GM21360 (cell line): Measurements from ENCODE around the gene RGL2.

Source experiments
- ATAC-seq: cut with Tn5 transposase; IDR thresholded peaks from one replicate; pipeline ENCODE4 v1.9.1; 2021; ENCODE audit warnings: mild to moderate bottlenecking, moderate library complexity; ENCODE audit not compliant: unreplicated experiment

Gene RGL2

DNA sequence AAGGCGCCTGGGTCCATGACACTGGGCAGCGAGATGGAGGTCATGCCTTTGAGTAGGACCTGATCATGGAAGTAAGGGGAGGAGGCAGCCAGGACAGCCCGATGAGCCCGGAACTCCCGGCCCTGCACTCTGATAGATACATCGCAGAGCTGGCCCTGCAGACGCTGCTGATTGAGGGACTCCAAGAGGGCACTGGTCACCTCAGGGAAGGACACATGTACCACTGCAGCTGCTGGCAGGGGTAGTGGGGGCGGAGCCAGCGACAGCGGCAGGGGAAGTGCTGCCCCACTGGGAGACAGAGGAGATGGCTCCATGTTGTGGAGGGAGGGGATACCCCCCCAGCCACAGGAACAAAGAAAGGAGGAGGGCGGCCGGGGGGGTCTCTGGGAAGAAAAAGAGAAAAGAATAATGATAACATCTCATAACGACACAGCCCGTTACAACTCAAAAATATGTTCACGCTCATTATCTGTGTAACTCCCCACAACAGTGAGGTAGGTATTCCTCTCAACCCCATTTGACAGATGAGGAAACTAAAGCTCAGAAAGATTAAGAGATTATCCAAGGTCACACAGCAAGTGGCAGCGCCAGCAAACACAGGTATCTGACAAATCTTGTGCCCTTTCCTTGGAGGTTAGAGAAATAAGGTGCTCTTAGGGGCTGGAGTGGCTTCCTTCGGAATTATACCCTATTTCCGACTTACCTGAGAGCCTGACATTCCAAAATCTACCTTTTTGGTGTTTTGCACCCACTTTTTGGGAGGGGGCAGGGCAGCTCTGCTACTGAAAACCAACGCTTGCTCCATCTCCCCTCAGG, 18.1 kb upstream of the RGL2 start:
- no peak for ATAC-seq

GRCh38 chr6:33315793-33316602, 17.3 kb upstream of the RGL2 start:
- ATAC-seq = no peak

DNA sequence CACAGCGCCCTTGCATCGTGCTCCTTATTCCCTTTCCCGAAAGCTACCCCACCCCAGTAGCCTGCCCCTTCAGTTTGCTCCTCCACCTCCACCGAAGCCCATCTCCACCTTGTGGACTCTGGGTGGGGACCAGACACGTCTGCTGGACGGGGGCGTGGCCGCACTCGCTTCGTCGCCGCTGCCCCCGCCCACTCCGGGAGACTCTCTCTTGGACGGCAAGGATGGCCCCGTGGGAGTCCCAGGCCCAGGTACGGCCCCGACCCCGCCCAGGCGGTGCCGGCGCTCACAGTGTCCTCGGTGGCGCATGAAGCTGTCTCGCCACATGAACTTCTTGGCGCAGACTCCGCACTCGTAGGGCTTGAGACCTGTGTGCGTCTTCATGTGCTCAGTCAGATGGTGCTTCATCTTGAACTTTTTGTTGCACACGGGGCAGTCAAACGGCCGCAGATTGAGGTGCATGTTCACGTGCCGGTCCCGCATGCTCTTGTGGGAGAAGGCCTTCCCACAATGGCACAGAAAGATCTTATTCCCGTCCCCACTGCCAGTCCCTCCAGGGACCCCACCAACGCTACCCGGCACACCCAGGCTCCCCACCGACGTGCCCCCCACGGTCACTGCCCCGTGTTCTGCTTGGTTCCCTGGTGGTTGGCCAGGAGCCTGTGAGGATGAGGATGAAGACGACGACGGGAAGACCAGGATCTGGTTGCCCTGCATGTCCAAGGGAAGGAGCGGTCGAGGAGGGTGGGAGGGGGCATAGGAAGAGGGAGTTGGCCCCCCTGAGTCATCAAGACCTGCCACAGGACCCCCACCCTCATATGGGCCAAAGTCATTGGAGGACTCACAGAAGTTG, 16.4 kb upstream of the RGL2 start:
- no peak for ATAC-seq

GRCh38 chr6:33314515-33314942, 15.8 kb upstream of the RGL2 start:
- no peak for ATAC-seq

DNA sequence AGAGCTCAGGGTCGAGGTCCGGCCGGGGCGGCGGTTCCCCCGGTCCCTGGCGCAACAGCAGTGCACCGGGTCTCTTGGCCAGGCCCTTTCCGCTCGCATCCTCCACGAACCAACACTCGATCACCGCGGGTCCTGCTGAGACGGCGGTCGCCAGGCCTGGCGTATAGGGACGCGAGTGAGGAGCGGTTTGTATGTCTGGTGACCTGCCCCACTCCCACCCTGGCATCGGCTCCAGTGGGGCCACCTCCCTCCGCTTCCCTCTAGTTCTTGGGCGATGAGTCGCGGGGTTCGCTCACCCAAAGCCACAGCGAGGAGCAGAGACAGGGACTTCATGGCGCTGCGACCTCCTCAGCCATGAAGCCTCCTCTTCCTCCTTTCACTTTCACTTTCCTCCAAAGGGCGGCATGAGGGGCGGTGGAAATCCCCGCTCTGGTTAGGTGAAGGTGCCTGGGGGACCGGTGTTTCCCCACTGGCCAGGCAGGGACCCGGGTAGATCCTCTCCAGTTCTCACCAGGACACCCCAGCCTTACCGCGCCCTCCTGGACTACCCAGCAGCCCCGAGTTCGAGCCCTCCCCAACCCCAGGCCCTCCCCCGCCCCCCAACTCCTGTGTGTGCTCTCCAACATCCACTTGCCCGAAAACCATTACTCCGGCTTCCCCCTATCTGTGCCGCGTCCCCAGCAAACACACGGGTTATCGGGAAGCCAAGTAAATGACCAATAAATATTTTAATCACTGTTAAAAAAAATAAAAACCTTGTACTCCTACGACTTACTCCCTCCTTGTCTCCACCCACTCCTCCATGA, 15.2 kb upstream of the RGL2 start, which contains the start of gene TAPBP:
Gene TAPBP, minus strand, starts transcription at position 370 of the 806 bp plus-strand sequence. Its CDS starts 37 bp downstream, at position 333.
- ATAC-seq = peak; percentile 38

DNA sequence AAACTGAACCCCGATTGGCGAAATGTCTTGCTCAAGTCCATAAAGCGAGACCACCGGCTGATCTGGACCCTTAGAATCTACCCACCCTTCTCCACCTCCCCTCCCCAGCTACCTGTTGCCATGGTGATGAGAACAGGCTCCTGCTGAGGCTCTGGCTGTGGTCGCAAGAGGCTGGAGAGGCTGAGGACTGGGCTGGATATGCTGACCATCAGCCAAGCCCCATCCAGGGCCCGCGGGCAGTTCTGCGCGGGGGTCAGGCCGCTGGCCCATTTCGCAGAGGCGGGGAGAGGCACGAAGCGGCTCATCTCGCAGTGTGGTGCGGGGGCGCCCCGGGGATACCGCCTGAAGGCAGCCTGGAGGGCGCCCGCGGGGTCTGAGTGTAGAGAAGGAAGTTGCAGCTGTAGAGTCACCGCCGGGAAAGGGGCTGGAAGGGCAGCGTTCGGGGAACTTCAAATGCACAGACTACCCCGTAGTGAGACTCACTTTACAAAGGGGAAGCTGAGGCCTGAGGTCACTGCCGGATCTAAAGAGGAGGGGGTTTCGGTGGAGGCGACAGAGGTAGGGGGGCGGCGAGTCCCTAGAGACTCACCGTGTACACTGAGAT, 14.5 kb upstream of the RGL2 start:
- ATAC-seq = peak; percentile 2

GRCh38 chr6:33312361-33313104, 13.8 kb upstream of the RGL2 start:
- ATAC-seq = no peak

DNA sequence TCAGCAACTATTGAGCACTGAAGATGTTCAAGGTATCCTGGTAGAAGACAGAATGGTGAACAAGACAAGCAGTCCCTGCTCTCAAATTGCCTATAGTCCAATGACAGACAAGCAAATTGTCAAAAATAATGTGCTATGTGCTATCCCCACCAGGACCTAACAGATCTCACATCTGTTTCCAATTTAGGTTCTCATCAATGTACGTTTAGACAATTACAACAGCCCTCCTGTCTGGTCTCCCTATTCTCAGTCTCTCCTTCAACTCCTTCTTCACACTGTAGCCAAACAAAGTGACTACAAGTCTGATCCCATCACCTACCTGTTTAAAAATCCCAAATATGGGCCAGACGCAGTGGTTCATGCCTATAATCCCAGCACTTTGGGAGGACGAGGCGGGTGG, 7.6 kb upstream of the RGL2 start:
- no peak for ATAC-seq

DNA sequence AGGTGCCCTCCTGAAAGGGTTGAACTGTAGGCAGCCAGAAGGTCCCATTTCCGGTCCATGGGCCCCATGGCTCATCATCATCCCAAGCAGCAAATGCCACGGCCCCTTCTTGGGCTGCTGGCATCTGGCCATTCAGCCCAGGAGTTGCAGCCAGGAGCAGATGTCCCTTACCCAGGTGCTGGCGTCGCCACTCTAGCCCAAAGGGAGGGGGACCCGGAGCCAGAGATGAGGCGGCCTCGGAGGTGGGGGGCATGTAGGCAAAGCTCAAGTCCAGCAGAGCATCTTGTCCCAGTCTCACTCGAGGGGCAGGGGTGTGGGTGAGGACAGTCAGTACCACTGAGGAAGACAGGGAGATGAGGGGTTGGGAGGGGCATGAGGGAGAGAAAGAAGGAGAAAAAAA, 6.3 kb upstream of the RGL2 start:
- no peak for ATAC-seq

DNA sequence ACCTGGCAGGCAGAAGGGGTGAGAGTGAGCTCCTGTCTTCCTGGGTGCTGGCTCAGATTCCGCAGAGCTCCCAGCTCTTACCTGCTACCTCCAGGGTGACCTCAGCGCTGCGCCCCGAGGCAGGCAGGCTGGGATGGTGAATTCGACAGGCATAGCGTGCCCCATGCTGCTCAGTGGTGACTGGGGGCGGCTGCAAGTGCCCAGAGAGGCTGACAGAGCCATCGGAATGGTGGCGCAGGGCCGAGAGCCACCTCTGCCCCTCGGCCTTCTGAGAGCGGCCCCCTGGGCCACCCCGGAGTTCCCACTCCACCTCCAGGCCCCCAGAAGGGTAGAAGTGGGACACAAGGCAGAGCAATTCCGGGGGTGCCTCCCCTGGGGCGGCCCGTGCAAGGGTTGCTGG, 5.5 kb upstream of the RGL2 start:
- ATAC-seq = no peak

- no peak for ATAC-seq
Observed at GRCh38 chr6:33301877-33302276, 3.1 kb upstream of the RGL2 start.

GRCh38 chr6:33299237-33299944, 649 bp upstream of the RGL2 start:
- peak; percentile 68 for ATAC-seq

DNA sequence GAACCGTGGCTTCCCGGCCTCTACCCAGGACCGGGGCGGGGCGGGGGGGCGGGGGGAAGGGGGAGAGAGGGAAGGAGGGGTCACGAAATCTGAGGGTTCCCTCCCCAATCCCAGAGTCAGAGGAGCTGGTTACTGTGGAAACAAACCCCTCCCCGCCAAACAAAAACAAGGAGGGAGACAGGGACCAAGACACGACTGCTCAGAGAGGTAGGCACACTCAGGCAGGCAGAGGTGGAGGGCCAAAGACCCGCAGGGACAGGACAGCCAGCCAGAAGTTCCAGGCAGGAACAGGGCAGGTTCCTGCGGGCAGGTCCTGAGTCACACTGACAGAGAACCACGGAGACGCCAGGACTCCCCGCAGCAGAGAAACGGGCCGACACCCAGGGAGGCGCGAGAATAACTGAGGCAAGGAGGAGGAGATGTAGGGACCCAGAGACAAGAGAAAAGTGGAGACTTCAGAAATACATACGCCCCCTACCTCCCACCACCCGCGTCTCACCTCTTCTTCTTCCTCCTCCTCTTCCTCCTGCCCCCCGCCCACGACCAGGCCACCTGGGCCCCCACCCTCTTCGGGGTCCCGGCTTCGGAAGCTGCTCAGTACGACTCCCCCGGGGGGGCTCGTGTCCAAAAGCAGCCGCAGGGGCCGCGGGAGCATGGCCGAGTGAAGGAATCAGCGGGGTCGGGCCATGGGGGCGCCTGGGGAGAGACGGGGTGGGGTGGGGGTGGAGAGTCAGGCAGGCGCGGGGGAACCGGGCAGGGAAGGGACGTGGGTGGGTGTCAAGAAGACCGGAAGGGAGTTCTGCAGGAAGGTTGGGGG, 578 bp downstream of the RGL2 start:
- ATAC-seq = no peak

GRCh38 chr6:33297406-33297955, 1.3 kb downstream of the RGL2 start:
- ATAC-seq = no peak

GRCh38 chr6:33296797-33297405, 1.8 kb downstream of the RGL2 start:
- no peak for ATAC-seq

- no peak for ATAC-seq
Observed at GRCh38 chr6:33295621-33296369, 2.9 kb downstream of the RGL2 start.
